MM.1S (cell line): ENCODE results near the gene MS4A12.

ENCODE experiments used
- DNase-seq: peaks from one replicate; pipeline ENCODE4 v3.0.0-alpha.2; 2015
- H2AFZ ChIP-seq: fragments of 300-600 bp; sonication (generic); 2 replicates; pipeline ENCODE4 v1.6.0; 2016; ENCODE audit warnings: antibody characterized with exemption, low read length
- H3F3A ChIP-seq: fragments of 300-600 bp; sonication (generic); 2 replicates; pipeline ENCODE4 v1.6.1; 2016; ENCODE audit warnings: mild to moderate bottlenecking, antibody characterized with exemption, low read length, moderate library complexity, mixed read lengths; ENCODE audit not compliant: insufficient read depth
- H3K27ac ChIP-seq: fragments of 300-600 bp; sonication (generic); 2 replicates; pipeline ENCODE4 v1.5.1; 2016; ENCODE audit warnings: mild to moderate bottlenecking, low read length
- H3K27me3 ChIP-seq: fragments of 300-600 bp; sonication (generic); replicated peaks from 2 replicates; pipeline ENCODE4 v1.6.0; 2016; ENCODE audit warnings: low read length; ENCODE audit not compliant: insufficient read depth
- H3K36me3 ChIP-seq: fragments of 300-600 bp; sonication (generic); replicated peaks from 2 replicates; pipeline ENCODE4 v1.6.1; 2016; ENCODE audit warnings: mild to moderate bottlenecking, low read length, mixed read lengths; ENCODE audit not compliant: insufficient read depth
- H3K4me1 ChIP-seq: fragments of 300-600 bp; sonication (generic); 2 replicates; pipeline ENCODE4 v1.6.1; 2016; ENCODE audit warnings: low read length, mixed read lengths
- H3K4me2 ChIP-seq: fragments of 300-600 bp; sonication (generic); 2 replicates; pipeline ENCODE4 v1.6.0; 2016; ENCODE audit warnings: low read depth, low read length
- H3K4me3 ChIP-seq: fragments of 300-600 bp; sonication (generic); 2 replicates; pipeline ENCODE4 v1.5.1; 2016; ENCODE audit warnings: low read length, mixed read lengths
- H3K79me2 ChIP-seq: fragments of 300-600 bp; sonication (generic); 2 replicates; pipeline ENCODE4 v1.6.1; 2016; ENCODE audit warnings: mixed run types, low read length, mixed read lengths
- H3K9ac ChIP-seq: fragments of 300-600 bp; sonication (generic); 2 replicates; pipeline ENCODE4 v1.6.1; 2016; ENCODE audit warnings: low read length, mixed read lengths
- H3K9me2 ChIP-seq: fragments of 300-600 bp; sonication (generic); replicated peaks from 2 replicates; pipeline ENCODE4 v1.6.1; 2016; ENCODE audit warnings: mild to moderate bottlenecking, low read length, mixed read lengths; ENCODE audit not compliant: insufficient read depth
- H3K9me3 ChIP-seq: fragments of 300-600 bp; sonication (generic); replicated peaks from 2 replicates; pipeline ENCODE4 v1.6.1; 2016; ENCODE audit warnings: mild to moderate bottlenecking, low read length, mixed read lengths; ENCODE audit not compliant: insufficient read depth
- H4K20me1 ChIP-seq: fragments of 300-600 bp; sonication (generic); 2 replicates; pipeline ENCODE4 v1.6.1; 2016; ENCODE audit warnings: mild to moderate bottlenecking, low read length, moderate library complexity, mixed read lengths; ENCODE audit not compliant: insufficient read depth
- EZH2 ChIP-seq: fragments of 300-600 bp; sonication (generic); optimal IDR thresholded peaks from 2 replicates; pipeline ENCODE3; 2017; ENCODE audit warnings: low read depth, mild to moderate bottlenecking, antibody characterized with exemption, low read length, mixed read lengths
- EZH2phosphoT487 ChIP-seq: fragments of 300-600 bp; sonication (generic); IDR thresholded peaks from 2 replicates; pipeline ENCODE4 v1.6.1; 2018; ENCODE audit warnings: antibody characterized with exemption, low read length
- TF ChIP-seq, protein P1 (sequence below): fragments of 300-600 bp; sonication (generic); IDR thresholded peaks from 2 replicates; pipeline ENCODE4 v1.5.1; 2016; ENCODE audit warnings: antibody characterized with exemption, low read length, mixed read lengths

Gene MS4A12

DNA sequence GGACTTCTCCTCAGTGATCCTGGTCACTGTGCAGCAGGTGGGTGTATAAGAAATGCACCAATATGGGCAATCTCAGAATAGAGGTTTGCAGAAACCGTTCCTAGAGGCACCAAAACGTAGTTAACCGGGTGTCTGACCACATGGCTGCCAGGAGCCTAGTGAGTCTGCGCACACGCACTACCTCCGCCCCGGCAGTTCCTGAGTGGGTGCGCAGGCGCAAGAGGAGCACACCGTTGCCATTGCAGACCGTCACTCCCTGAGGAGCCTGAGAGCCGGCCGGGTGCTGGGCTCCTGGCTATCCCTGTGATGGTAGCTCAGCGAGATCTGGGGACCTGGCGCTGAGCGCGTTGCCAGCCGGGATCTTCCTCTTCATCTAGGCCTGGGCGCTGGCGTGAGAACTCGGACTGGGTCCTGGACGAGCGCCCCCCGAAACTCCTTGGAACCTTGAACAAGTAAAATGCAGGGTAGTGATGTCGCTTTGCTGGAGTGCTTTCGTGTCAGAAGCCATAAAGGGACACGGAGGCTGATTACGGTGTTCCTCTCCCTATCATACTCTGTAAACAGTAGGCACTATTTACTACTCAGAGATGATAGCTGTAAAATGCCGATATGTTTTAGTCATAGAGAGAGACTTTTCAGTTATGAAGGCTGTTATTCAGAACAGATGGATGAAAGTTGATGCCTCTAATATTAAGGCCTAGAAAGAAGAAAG is 22.7 kb downstream of the MS4A12 start, which contains the start of gene MS4A13:
Gene MS4A13 (plus strand): TSS at position 249 of the 712 bp plus-strand sequence. CDS start 2,692 bp downstream, outside the sequence.
- no peak for DNase-seq

DNA sequence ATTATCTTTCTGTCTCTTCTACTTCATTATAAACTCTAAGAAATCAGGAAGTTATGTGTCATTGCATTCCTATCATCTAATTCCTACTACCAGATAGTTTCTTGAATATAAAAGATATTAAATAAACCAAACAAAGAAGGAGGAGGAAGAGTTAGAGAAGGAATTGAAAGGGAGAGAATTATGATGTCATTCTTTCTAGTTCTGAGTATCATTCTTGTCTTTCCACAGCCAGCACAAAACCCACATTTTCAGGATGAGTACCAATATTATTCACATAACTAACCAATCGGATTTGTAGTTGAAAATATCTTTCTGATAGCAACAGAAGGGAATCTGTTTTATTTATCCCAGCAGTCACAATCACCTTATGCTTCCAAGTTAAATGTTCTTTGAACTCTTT is 35.9 kb downstream of the MS4A12 start:
- no peak overlapping the region for H2AFZ ChIP-seq
- H3K79me2 ChIP-seq: no peaks in the 10 kb centered on the region
- no peak for DNase-seq
- no peaks in the 10 kb centered on the region; the same call in 1 of the 2 replicates for H3K4me1 ChIP-seq
- no peaks in the 10 kb centered on the region for H3K36me3 ChIP-seq
- no peak overlapping the region for H3K9ac ChIP-seq
- no peak overlapping the region for H3K27ac ChIP-seq
- H3K4me3 ChIP-seq: no peak overlapping the region
- H3F3A ChIP-seq: no peaks in the 10 kb centered on the region
- TF ChIP-seq, protein P1, sequence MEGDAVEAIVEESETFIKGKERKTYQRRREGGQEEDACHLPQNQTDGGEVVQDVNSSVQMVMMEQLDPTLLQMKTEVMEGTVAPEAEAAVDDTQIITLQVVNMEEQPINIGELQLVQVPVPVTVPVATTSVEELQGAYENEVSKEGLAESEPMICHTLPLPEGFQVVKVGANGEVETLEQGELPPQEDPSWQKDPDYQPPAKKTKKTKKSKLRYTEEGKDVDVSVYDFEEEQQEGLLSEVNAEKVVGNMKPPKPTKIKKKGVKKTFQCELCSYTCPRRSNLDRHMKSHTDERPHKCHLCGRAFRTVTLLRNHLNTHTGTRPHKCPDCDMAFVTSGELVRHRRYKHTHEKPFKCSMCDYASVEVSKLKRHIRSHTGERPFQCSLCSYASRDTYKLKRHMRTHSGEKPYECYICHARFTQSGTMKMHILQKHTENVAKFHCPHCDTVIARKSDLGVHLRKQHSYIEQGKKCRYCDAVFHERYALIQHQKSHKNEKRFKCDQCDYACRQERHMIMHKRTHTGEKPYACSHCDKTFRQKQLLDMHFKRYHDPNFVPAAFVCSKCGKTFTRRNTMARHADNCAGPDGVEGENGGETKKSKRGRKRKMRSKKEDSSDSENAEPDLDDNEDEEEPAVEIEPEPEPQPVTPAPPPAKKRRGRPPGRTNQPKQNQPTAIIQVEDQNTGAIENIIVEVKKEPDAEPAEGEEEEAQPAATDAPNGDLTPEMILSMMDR: no peak
- H3K9me2 ChIP-seq: no peaks in the 10 kb centered on the region
- no peaks in the 10 kb centered on the region for H3K27me3 ChIP-seq
- no peaks in the 10 kb centered on the region for H3K9me3 ChIP-seq
- no peaks in the 10 kb centered on the region for H4K20me1 ChIP-seq
- H3K4me2 ChIP-seq: no peak overlapping the region

More for the DNA sequence above, 22.7 kb downstream of the MS4A12 start, which contains the start of gene MS4A13:
- H3K4me1 ChIP-seq: no peaks in the 10 kb centered on the region
- TF ChIP-seq, protein P1: no peak
- TF ChIP-seq EZH2 (no peak), EZH2phosphoT487 (no peak)
- H3K27ac ChIP-seq: no peak within 1 kb of the TSS
- H3K4me3 ChIP-seq: no peak within 1 kb of the TSS
- H3K36me3 ChIP-seq: no peaks in the 10 kb centered on the region
- no peak within 1 kb of the TSS for H3K9ac ChIP-seq
- no peaks in the 10 kb centered on the region for H4K20me1 ChIP-seq
- H3F3A ChIP-seq: no peaks in the 10 kb centered on the region
- no peaks in the 10 kb centered on the region for H3K9me3 ChIP-seq
- H3K9me2 ChIP-seq: no peaks in the 10 kb centered on the region
- no peaks in the 10 kb centered on the region for H3K27me3 ChIP-seq
- no peak within 1 kb of the TSS for H3K4me2 ChIP-seq
- H2AFZ ChIP-seq: no peak within 1 kb of the TSS
- H3K79me2 ChIP-seq: no peaks in the 10 kb centered on the region

DNA sequence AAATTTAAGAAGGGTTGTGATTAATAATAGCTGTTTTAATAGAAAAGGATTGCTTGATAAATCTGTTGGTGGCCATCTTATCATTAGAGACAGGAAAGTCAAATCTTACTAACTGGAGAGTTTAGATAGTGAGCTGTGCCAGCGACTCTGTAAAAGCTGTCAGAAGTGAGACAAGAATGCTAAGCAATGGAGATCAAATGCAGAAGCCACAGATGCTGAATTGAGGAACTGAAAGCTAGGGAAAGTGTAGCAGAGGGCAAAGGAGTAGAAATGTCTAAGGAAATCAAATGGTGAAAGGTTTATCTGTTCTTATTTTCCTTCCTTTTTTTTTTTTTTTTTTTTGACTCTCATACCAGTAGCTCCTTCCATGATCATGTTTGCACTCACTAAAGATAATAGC is 36.4 kb downstream of the MS4A12 start:
- H3K4me2 ChIP-seq: no peak overlapping the region
- no peak overlapping the region for H2AFZ ChIP-seq

More for the DNA sequence above, 36.4 kb downstream of the MS4A12 start:
- H3F3A ChIP-seq: no peaks in the 10 kb centered on the region
- H3K36me3 ChIP-seq: no peaks in the 10 kb centered on the region
- H3K27ac ChIP-seq: no peak overlapping the region
- H4K20me1 ChIP-seq: no peaks in the 10 kb centered on the region
- H3K79me2 ChIP-seq: no peaks in the 10 kb centered on the region
- no peak overlapping the region for H3K9ac ChIP-seq
- no peak overlapping the region for H3K4me3 ChIP-seq
- H3K9me2 ChIP-seq: no peaks in the 10 kb centered on the region
- no peaks in the 10 kb centered on the region for H3K27me3 ChIP-seq
- peak; percentile 31 for DNase-seq
- TF ChIP-seq, protein P1: no peak
- TF ChIP-seq EZH2 (no peak), EZH2phosphoT487 (no peak)
- no peaks in the 10 kb centered on the region; the same call in 1 of the 2 replicates for H3K4me1 ChIP-seq
- no peaks in the 10 kb centered on the region for H3K9me3 ChIP-seq
